ENCODE results near the gene SOX6. TPM values are rescaled to one million over a fixed set of nuclear protein-coding genes. Genes with fewer than 3 reads are reported as not detected.

SOX6 gene
- total RNA-seq, 2 experiments from 2014 or later = 0.20 TPM; not detected in 1

GRCh38 chr11:16026849-16027248 lies 329.5 kb downstream of the SOX6 start:
- TF ChIP-seq CTCF (IDR thresholded peaks at IDR 0.05) = no peak
- Mint-ChIP-seq H3K9me3 (no peaks in the 10 kb centered on the region), H3K4me3 (no peak overlapping the region), H3K4me1 (ENCODE audit: low read depth) (no peaks in the 10 kb centered on the region), H3K27me3 (no peaks in the 10 kb centered on the region), H3K27ac (no peak overlapping the region), H3K36me3 (ENCODE audit: low read depth) (no peaks in the 10 kb centered on the region)
- H3K27ac ChIP-seq (ENCODE audit: low read depth in 1 of 2, low read length in 2 of 2) = no peak overlapping the region
- intact Hi-C loops (cut with DNase I, micrococcal nuclease) = no loop called here
- ChIA-PET POLR2A (no interaction called here), CTCF (no interaction called here)
- no peak overlapping the region for H3K4me3 ChIP-seq (ENCODE audit: low read length)
- H3K27me3 ChIP-seq (ENCODE audit: control insufficient read depth in 1 of 2, insufficient read depth in 2 of 2, low read length in 2 of 2) = no peaks in the 10 kb centered on the region
- peaks cover 0 to 4% of the 10 kb centered on the region in 2 experiments for H3K9me3 ChIP-seq (ENCODE audit: control insufficient read depth in 1 of 2, insufficient read depth in 1 of 2, low read length in 2 of 2)
- ATAC-seq (ENCODE audit: poor library complexity) = no peak
- DNase-seq = no peak
- H3K36me3 ChIP-seq (ENCODE audit: insufficient read depth, low read length) = no peaks in the 10 kb centered on the region
- no peaks in the 10 kb centered on the region for H3K4me1 ChIP-seq (ENCODE audit: insufficient read depth, low read length)

- H3K9me3 ChIP-seq (ENCODE audit: control insufficient read depth in 1 of 2, insufficient read depth in 1 of 2, low read length in 2 of 2) = peaks cover 0 to 4% of the 10 kb centered on the region in 2 experiments
- Mint-ChIP-seq H3K27ac (no peak overlapping the region), H3K4me3 (no peak overlapping the region), H3K27me3 (no peaks in the 10 kb centered on the region), H3K4me1 (ENCODE audit: low read depth) (no peaks in the 10 kb centered on the region), H3K9me3 (no peaks in the 10 kb centered on the region), H3K36me3 (ENCODE audit: low read depth) (no peaks in the 10 kb centered on the region)
- ChIA-PET POLR2A (no interaction called here), CTCF (no interaction called here)
- ATAC-seq (ENCODE audit: poor library complexity) = no peak
- no peaks in the 10 kb centered on the region for H3K4me1 ChIP-seq (ENCODE audit: insufficient read depth, low read length)
- H3K36me3 ChIP-seq (ENCODE audit: insufficient read depth, low read length) = no peaks in the 10 kb centered on the region
- no peak overlapping the region for H3K4me3 ChIP-seq (ENCODE audit: low read length)
- intact Hi-C loops (cut with DNase I, micrococcal nuclease) = no loop called here
- TF ChIP-seq CTCF (IDR thresholded peaks at IDR 0.05) = no peak
- no peak overlapping the region for H3K27ac ChIP-seq (ENCODE audit: low read depth in 1 of 2, low read length in 2 of 2)
- no peak for DNase-seq
- no peaks in the 10 kb centered on the region for H3K27me3 ChIP-seq (ENCODE audit: control insufficient read depth in 1 of 2, insufficient read depth in 2 of 2, low read length in 2 of 2)
These were observed 337.4 kb downstream of the SOX6 start for GRCh38 chr11:16018931-16019330.

GRCh38 chr11:16016468-16016829 lies 339.9 kb downstream of the SOX6 start:
- Histone ChIP-seq H3K36me3 (ENCODE audit: insufficient read depth, low read length) (no peaks in the 10 kb centered on the region), H3K9me3 (ENCODE audit: control insufficient read depth in 1 of 2, insufficient read depth in 1 of 2, low read length in 2 of 2) (no peaks in the 10 kb centered on the region), H3K4me1 (ENCODE audit: insufficient read depth, low read length) (no peaks in the 10 kb centered on the region), H3K27ac (ENCODE audit: low read depth in 1 of 2, low read length in 2 of 2) (no peak overlapping the region), H3K27me3 (ENCODE audit: control insufficient read depth in 1 of 2, insufficient read depth in 2 of 2, low read length in 2 of 2) (no peaks in the 10 kb centered on the region), H3K4me3 (ENCODE audit: low read length) (no peak overlapping the region)
- ATAC-seq (ENCODE audit: poor library complexity) (no peak), DNase-seq (no peak)
- no peak for TF ChIP-seq CTCF (IDR thresholded peaks at IDR 0.05)
- H3K27ac Mint-ChIP-seq = no peak overlapping the region
- no peaks in the 10 kb centered on the region for H3K9me3 Mint-ChIP-seq
- ChIA-PET CTCF (no interaction called here), POLR2A (no interaction called here)
- no peak overlapping the region for H3K4me3 Mint-ChIP-seq
- H3K4me1 Mint-ChIP-seq (ENCODE audit: low read depth) = no peaks in the 10 kb centered on the region
- H3K27me3 Mint-ChIP-seq = no peaks in the 10 kb centered on the region
- intact Hi-C loops (cut with DNase I, micrococcal nuclease) = no loop called here
- no peaks in the 10 kb centered on the region for H3K36me3 Mint-ChIP-seq (ENCODE audit: low read depth)
